ENCODE data around the gene RABEPK. TPM values are rescaled to one million over a fixed set of nuclear protein-coding genes. Genes with fewer than 3 reads are reported as not detected.
"Not testable (repeated sequence)": the region's sequence is repeated elsewhere in the genome, so short reads cannot be mapped to it uniquely, and the experiment has no call there.

Gene RABEPK
- total RNA-seq, 1 donor from 2014 or later = 19.8 TPM

- no peak overlapping the region for H3K4me3 ChIP-seq (ENCODE audit: low read depth, low read length)
- TF ChIP-seq CTCF (IDR thresholded peaks at IDR 0.05; ENCODE audit: insufficient read depth, low read length, poor library complexity, severe bottlenecking) = no peak
- no peak for DNase-seq (ENCODE audit: low read depth)
- H3K27me3 ChIP-seq (ENCODE audit: control insufficient read depth, insufficient read depth, low read length) = no peaks in the 10 kb centered on the region
- no peaks in the 10 kb centered on the region for H3K36me3 ChIP-seq (ENCODE audit: control insufficient read depth, insufficient read depth, low read length)
Measured at GRCh38 chr9:125214186-125214585, 13.8 kb downstream of the RABEPK start.

DNA sequence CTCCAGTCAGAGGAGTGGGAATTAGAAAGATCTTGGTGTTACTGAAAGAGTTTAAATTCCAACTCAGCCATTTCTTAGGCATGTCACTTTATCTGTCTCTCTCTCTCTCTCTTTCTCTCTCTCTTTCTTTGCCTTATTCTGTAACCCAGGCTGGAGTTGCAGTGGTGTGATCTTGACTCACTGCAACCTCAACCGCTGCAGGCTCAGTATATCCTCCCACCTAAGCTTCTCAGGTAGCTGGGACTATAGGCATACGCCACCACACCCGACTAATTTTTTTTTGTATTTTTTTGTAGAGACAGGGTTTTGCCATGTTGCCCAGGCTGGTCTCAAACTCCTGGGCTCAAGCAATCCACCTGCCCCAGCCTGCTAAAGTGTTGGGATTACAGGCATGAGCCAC, 18.3 kb downstream of the RABEPK start:
- DNase-seq (ENCODE audit: low read depth) = no peak

GRCh38 chr9:125224858-125225257, 24.5 kb downstream of the RABEPK start:
- DNase-seq (ENCODE audit: low read depth); H3K4me3 ChIP-seq (ENCODE audit: low read depth, low read length); H3K27me3 ChIP-seq (ENCODE audit: control insufficient read depth, insufficient read depth, low read length); H3K36me3 ChIP-seq (ENCODE audit: control insufficient read depth, insufficient read depth, low read length): not testable (repeated sequence)

More for the DNA sequence above, 18.3 kb downstream of the RABEPK start:
- no peaks in the 10 kb centered on the region for H3K27me3 ChIP-seq (ENCODE audit: control insufficient read depth, insufficient read depth, low read length)
- no peak overlapping the region for H3K4me3 ChIP-seq (ENCODE audit: low read depth, low read length)
- no peaks in the 10 kb centered on the region for H3K36me3 ChIP-seq (ENCODE audit: control insufficient read depth, insufficient read depth, low read length)
- TF ChIP-seq CTCF (IDR thresholded peaks at IDR 0.05; ENCODE audit: insufficient read depth, low read length, poor library complexity, severe bottlenecking) = no peak

DNA sequence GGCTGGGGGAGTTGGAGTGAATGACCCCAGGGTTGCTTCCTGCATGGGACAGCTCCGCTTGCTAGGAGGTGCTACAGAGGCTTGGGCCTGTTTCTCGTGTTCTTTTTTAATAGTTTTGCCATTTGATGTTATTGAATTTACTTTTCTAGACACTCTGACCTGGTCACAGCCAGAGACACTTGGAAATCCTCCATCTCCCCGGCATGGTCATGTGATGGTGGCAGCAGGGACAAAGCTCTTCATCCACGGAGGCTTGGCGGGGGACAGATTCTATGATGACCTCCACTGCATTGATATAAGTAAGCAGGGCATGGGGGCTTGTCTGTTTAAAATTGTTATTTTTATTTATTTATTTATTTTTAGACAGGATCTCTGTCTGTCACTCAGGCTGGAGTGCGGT, 27.4 kb downstream of the RABEPK start:
- no peak for DNase-seq (ENCODE audit: low read depth)
- H3K4me3 ChIP-seq (ENCODE audit: low read depth, low read length) = no peak overlapping the region
- no peak for TF ChIP-seq CTCF (IDR thresholded peaks at IDR 0.05; ENCODE audit: insufficient read depth, low read length, poor library complexity, severe bottlenecking)
- no peaks in the 10 kb centered on the region for H3K36me3 ChIP-seq (ENCODE audit: control insufficient read depth, insufficient read depth, low read length)
- no peaks in the 10 kb centered on the region for H3K27me3 ChIP-seq (ENCODE audit: control insufficient read depth, insufficient read depth, low read length)

- Histone ChIP-seq H3K27me3 (ENCODE audit: control insufficient read depth, insufficient read depth, low read length) (no peaks in the 10 kb centered on the region), H3K36me3 (ENCODE audit: control insufficient read depth, insufficient read depth, low read length) (peaks cover 1% of the 10 kb centered on the region)
- DNase-seq (ENCODE audit: low read depth) = peak; percentile 96
Measured at GRCh38 chr9:125233678-125234077, 33.3 kb downstream of the RABEPK start.

DNA sequence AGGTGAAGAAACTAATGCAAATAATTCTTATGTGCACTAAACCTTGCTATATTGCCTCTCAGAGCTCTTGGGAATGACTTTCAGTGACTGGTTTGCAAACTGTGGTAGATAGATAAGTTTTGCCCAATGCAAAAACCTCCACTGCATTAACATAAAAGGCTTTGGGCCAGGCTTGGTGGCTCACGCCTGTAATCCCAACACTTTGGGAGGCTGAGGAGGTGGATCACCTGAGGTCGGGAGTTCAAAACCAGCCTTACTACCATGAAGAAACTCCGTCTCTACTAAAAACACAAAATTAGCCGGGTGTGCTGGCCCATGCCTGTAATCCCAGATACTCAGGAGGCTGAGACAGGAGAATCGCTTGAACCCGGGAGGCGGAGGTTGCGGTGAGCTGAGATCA, 33.8 kb downstream of the RABEPK start:
- not testable (repeated sequence) for H3K36me3 ChIP-seq (ENCODE audit: control insufficient read depth, insufficient read depth, low read length); H3K4me3 ChIP-seq (ENCODE audit: low read depth, low read length); DNase-seq (ENCODE audit: low read depth); H3K27me3 ChIP-seq (ENCODE audit: control insufficient read depth, insufficient read depth, low read length)

More at GRCh38 chr9:125233678-125234077, 33.3 kb downstream of the RABEPK start:
- TF ChIP-seq CTCF (IDR thresholded peaks at IDR 0.05; ENCODE audit: insufficient read depth, low read length, poor library complexity, severe bottlenecking) = no peak
- H3K4me3 ChIP-seq (ENCODE audit: low read depth, low read length) = no peak overlapping the region

DNA sequence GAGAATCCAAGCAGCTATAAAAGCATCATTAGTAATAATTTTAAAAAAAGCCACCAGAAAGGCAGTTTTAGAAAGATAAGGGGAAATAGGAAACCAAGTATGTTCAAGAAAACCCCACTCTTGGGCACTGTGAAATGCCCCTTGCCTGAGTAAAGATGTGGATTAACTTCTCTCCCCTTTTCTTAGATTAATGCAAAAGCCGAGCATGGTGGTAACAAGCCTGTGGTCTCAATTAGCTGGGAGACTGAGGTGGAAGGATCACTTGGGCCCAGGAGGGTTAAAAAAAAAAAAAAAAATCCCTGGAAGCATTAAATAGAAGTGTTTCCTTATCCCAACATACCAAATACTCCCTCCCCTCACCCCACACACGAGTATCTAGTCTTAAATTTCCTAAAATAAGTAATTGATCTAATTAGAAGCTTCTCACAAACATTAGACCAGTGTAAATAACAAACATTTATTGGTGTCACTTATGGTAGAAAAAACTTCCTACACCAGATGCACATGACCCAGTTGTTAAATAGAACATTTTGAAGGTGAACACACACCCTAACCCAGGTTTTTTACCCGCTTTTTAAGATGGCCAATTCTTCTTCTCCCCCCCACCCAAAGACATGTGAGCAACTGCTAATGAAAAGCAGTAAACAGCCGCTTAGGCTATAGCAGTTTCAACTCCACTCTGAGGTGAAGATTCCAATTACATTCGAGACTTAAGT, 35.6 kb downstream of the RABEPK start:
- no peak for DNase-seq (ENCODE audit: low read depth)
- no peak overlapping the region for H3K4me3 ChIP-seq (ENCODE audit: low read depth, low read length)
- peaks cover 1% of the 10 kb centered on the region for H3K36me3 ChIP-seq (ENCODE audit: control insufficient read depth, insufficient read depth, low read length)
- no peaks in the 10 kb centered on the region for H3K27me3 ChIP-seq (ENCODE audit: control insufficient read depth, insufficient read depth, low read length)
- no peak for TF ChIP-seq CTCF (IDR thresholded peaks at IDR 0.05; ENCODE audit: insufficient read depth, low read length, poor library complexity, severe bottlenecking)

GRCh38 chr9:125236520-125237159, 36.3 kb downstream of the RABEPK start:
- H3K27me3 ChIP-seq (ENCODE audit: control insufficient read depth, insufficient read depth, low read length); H3K36me3 ChIP-seq (ENCODE audit: control insufficient read depth, insufficient read depth, low read length); DNase-seq (ENCODE audit: low read depth); H3K4me3 ChIP-seq (ENCODE audit: low read depth, low read length): not testable (repeated sequence)
